ENCODE measurements around the gene SUMO2. TPM values are rescaled to one million over a fixed set of nuclear protein-coding genes. Genes with fewer than 3 reads are reported as not detected.

SUMO2 gene
- total and polyA plus RNA-seq, 2 of the 4 experiments (the other 2 are of a cell fraction): 71.3 to 83.7 TPM

GRCh38 chr17:75181110-75181509, 1.6 kb downstream of the SUMO2 start:
- TF ChIP-seq POLR2A (IDR thresholded peaks at IDR 0.05; ENCODE audit: low read depth, low read length): no peak
- no peak for TF ChIP-seq RAD21 (IDR thresholded peaks at IDR 0.05; ENCODE audit: low read length)
- TF ChIP-seq, protein P1, sequence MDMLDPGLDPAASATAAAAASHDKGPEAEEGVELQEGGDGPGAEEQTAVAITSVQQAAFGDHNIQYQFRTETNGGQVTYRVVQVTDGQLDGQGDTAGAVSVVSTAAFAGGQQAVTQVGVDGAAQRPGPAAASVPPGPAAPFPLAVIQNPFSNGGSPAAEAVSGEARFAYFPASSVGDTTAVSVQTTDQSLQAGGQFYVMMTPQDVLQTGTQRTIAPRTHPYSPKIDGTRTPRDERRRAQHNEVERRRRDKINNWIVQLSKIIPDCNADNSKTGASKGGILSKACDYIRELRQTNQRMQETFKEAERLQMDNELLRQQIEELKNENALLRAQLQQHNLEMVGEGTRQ (IDR thresholded peaks at IDR 0.05; ENCODE audit: low read depth, low read length): no peak
- TF ChIP-seq CEBPB (IDR thresholded peaks at IDR 0.05; ENCODE audit: low read depth, low read length): no peak
- no peak for TF ChIP-seq FOS (IDR thresholded peaks at IDR 0.05; ENCODE audit: low read depth, low read length)
- TF ChIP-seq MAFK (IDR thresholded peaks at IDR 0.05; ENCODE audit: low read depth, low read length): no peak
- no peak for TF ChIP-seq RFX5 (IDR thresholded peaks at IDR 0.05; ENCODE audit: low read depth, low read length)
- no peak for TF ChIP-seq MXI1 (IDR thresholded peaks at IDR 0.05; ENCODE audit: borderline replicate concordance, low read depth, low read length)
- no peak for TF ChIP-seq NFE2L2 (IDR thresholded peaks at IDR 0.05; ENCODE audit: low read depth, low read length)
- Histone ChIP-seq H3K4ac (ENCODE audit: low read depth, low read length) (no peak overlapping the region), H3K9ac (ENCODE audit: low read depth, low read length) (peak overlapping the region; percentile 91; the same call in 1 of the 2 replicates), H2AK5ac (ENCODE audit: low read depth, low read length) (no peak overlapping the region), H2BK15ac (ENCODE audit: low read depth, low read length) (no peak overlapping the region), H3K56ac (ENCODE audit: extremely low read depth, insufficient read depth, low read length) (no peak overlapping the region; the same call in 1 of the 2 replicates), H2BK20ac (ENCODE audit: low read depth, low read length) (no peak overlapping the region), H3K9me3 (ENCODE audit: control insufficient read depth, insufficient read depth, low read length) (no peaks in the 10 kb centered on the region), H4K20me1 (ENCODE audit: insufficient read depth, low read length) (peaks cover 46% of the 10 kb centered on the region), H3K18ac (ENCODE audit: low read depth, low read length) (no peak overlapping the region), H3K36me3 (ENCODE audit: control insufficient read depth, insufficient read depth, low read length) (peaks cover 27% of the 10 kb centered on the region), H3K4me2 (ENCODE audit: low read depth, low read length) (peak overlapping the region; percentile 98), H3K27me3 (ENCODE audit: control insufficient read depth, insufficient read depth, low read length) (no peaks in the 10 kb centered on the region), H4K91ac (ENCODE audit: insufficient read depth, low read depth, low read length) (no peak overlapping the region), H3K9me1 (ENCODE audit: insufficient read depth, low read length) (peaks cover 8% of the 10 kb centered on the region; the same call in 1 of the 2 replicates), H3K14ac (replicated peaks; ENCODE audit: low read depth, low read length) (peak overlapping the region; percentile 68; the same call in 1 of the 2 replicates), H4K8ac (ENCODE audit: low read depth in 2 of 2, low read length in 2 of 2) (no peak overlapping the region), H3K27ac (ENCODE audit: insufficient read depth, low read length) (no peak overlapping the region), H3K4me3 (ENCODE audit: insufficient read depth, low read depth, low read length) (peak overlapping the region; percentile 98), H2BK120ac (ENCODE audit: low read depth, low read length) (no peak overlapping the region), H4K5ac (ENCODE audit: low read depth, low read length) (no peak overlapping the region), H2AFZ (replicated peaks; ENCODE audit: low read length, poor library complexity) (no peak overlapping the region), H3K79me1 (ENCODE audit: low read depth in 1 of 2, low read length in 2 of 2) (peaks cover 7 to 40% of the 10 kb centered on the region in 2 experiments), H3K23ac (ENCODE audit: low read depth, low read length) (peak overlapping the region; percentile 92; the same call in 1 of the 2 replicates), H3K4me1 (ENCODE audit: control insufficient read depth, insufficient read depth, low read length) (no peaks in the 10 kb centered on the region), H2BK5ac (ENCODE audit: low read depth, low read length, poor library complexity, severe bottlenecking) (no peak overlapping the region), H2AK9ac (replicated peaks; ENCODE audit: low read depth, low read length, poor library complexity) (no peak overlapping the region)
- CTCF ChIA-PET: interaction anchor here (0.7 to 1.0 kb wide), 2 partner anchors 20 to 50 kb away, joined by 4 to 5 read pairs; no protein-coding TSS in a partner anchor
- in situ Hi-C loops (cut with MboI; ENCODE audit: low sequenced_read_pairs) (no loop called here), intact Hi-C loops (cut with micrococcal nuclease) (no loop called here), dilution Hi-C loops (cut with HindIII; ENCODE audit: low sequenced_read_pairs, unreplicated experiment) (no loop called here)
- no TSS peak for BruUV-seq (replicated peaks)
- POLR2A ChIA-PET (ENCODE audit: unreplicated experiment): no interaction called here
- no peak for DNase-seq
- no peak for ATAC-seq (ENCODE audit: low read depth)
- WGBS, 2 experiments (ENCODE audit: extremely low coverage in 2 of 2, insufficient read length in 1 of 2): no CpG with 5 or more reads among the region's 8 CpGs

All from IMR-90 (cell line).